ENCODE results near the gene DLX2. TPM values are rescaled to one million over a fixed set of nuclear protein-coding genes. Genes with fewer than 3 reads are reported as not detected.

DLX2 gene
- total and polyA plus RNA-seq, 2 of the 13 experiments (the other 11 are each of a cell fraction or from before 2014, with no cell fraction given): 0.07 to 0.15 TPM

GRCh38 chr2:172056293-172056692, 46.4 kb downstream of the DLX2 start:
- TF ChIP-seq CCAR2 (optimal IDR thresholded peaks at IDR 0.05; ENCODE audit: low read depth, low read length) (no peak), PAX8 (CRISPR knock-in tag; IDR thresholded peaks at IDR 0.05; ENCODE audit: borderline replicate concordance) (no peak), AHDC1 (CRISPR knock-in tag; IDR thresholded peaks at IDR 0.05; ENCODE audit: borderline replicate concordance) (no peak), SRF (IDR thresholded peaks at IDR 0.05; ENCODE audit: low read depth, low read length) (no peak), PLRG1 (conservative IDR thresholded peaks at IDR 0.05) (no peak)
- Histone ChIP-seq H3K9me3 (ENCODE audit: low read length) (no peaks in the 10 kb centered on the region), H3K36me3 (replicated peaks in 1 of 2; ENCODE audit: control insufficient read depth in 1 of 2, insufficient read depth in 2 of 2, low read length in 2 of 2) (no peaks in the 10 kb centered on the region), H3K9ac (ENCODE audit: insufficient read depth, low read depth, low read length) (no peak overlapping the region), H3K4me3 (replicated peaks in 1 of 3; ENCODE audit: insufficient read depth in 1 of 3, low read depth in 2 of 3, low read length in 3 of 3) (no peak overlapping the region), H3K79me2 (ENCODE audit: insufficient read depth, low read length) (no peaks in the 10 kb centered on the region), H3K4me2 (ENCODE audit: low read depth, low read length) (no peak overlapping the region), H4K20me1 (ENCODE audit: insufficient read depth, low read length) (no peaks in the 10 kb centered on the region), H3K27ac (ENCODE audit: extremely low read length, insufficient read depth, low read length) (no peak overlapping the region), H2AFZ (ENCODE audit: low read length) (no peak overlapping the region), H3K4me1 (ENCODE audit: insufficient read depth, low read length) (peaks cover 34% of the 10 kb centered on the region), H3K27me3 (ENCODE audit: control insufficient read depth in 1 of 2, insufficient read depth in 2 of 2, low read length in 2 of 2) (no peaks in the 10 kb centered on the region)
- BruUV-seq (replicated peaks): no TSS peak
- intact Hi-C loops (cut with micrococcal nuclease; ENCODE audit: unreplicated experiment) (loop anchor here (10.0 kb wide), 1 partner anchor 51 kb away; no protein-coding TSS in a partner anchor), in situ Hi-C loops (cut with HindIII; ENCODE audit: extremely low pct_ligation_motif_present, low pct_unique_long_range_greater_than_20kb) (no loop called here)
- FAIRE-seq (no peak), DNase-seq (ENCODE audit: low spot score) (no peak), ATAC-seq (no peak)
- 98% methylated on average over 2 of the region's 2 CpGs for WGBS (ENCODE audit: low lambda C conversion rate)
- POLR2A ChIA-PET: interaction anchor here (0.6 kb wide), 1 partner anchor 12 kb away, joined by 3 read pairs; no protein-coding TSS in a partner anchor
- CTCF ChIA-PET (ENCODE audit: low intra/inter-chr PET ratio, low total read pairs): no interaction called here
